Spleen (tissue), 7 donors: ENCODE measurements around the gene DAZAP2.

ENCODE experiments used
- CTCF ChIP-seq, 11 experiments: fragments of 200-600 bp in 7 of 11; fragments of 450-650 bp in 4 of 11; sonication (generic) in 4 of 11; IDR thresholded peaks in 8 of 11; conservative IDR thresholded peaks in 3 of 11; 1 replicate in 7 of 11; 2 replicates in 4 of 11; pipeline versions ENCODE4 v1.4.0 to v1.8.0; 2016 to 2021; ENCODE audit warnings: antibody characterized with exemption in 11 of 11, inconsistent platforms in 4 of 11, mild to moderate bottlenecking in 1 of 11
- POLR2A ChIP-seq, 3 donors: fragments of 450-650 bp; IDR thresholded peaks; one replicate each; pipeline ENCODE4 v1.5.1; 2017; ENCODE audit warnings: antibody characterized with exemption in 3 of 3, mild to moderate bottlenecking in 1 of 3
- donor health status: DM: no; HTN: no; CAD: no; lungs with moderate emphysema.
- donor health status: DM: no; HTN: no; CAD: no.
- donor health status: DM: no; HTN: no; CAD: no.

GRCh38 chr12:51232642-51233041, 6.0 kb upstream of the DAZAP2 start:
- no peak for TF ChIP-seq POLR2A (IDR thresholded peaks at IDR 0.05)
- TF ChIP-seq CTCF (IDR thresholded peaks at IDR 0.05 in 8 of 11, conservative IDR thresholded peaks at IDR 0.05 in 3 of 11) = no peak
